Measurements from ENCODE around the gene CES4A.
"Not testable (repeated sequence)": the region's sequence is repeated elsewhere in the genome, so short reads cannot be mapped to it uniquely, and the experiment has no call there.

DNA sequence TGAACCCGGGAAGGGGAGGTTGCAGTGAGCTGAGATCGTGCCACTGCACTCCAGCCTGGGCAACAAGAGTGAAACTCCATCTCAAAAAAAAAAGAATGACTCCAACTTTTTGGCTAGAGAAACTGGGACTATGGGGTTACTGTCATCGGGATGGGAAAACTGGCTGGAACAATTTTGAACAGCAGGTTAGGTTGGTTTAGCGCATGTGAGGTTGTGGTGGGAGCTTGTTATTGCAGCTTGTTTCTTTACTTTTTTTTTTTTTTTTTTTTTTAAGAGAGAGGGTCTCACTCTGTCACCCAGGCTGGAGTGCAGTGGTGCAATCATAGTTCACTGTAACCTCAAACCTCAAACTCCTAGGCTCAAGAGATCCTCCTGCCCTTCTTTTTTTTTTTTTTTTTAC, 53.1 kb downstream of the CES4A start:
- TF ChIP-seq, protein P1, sequence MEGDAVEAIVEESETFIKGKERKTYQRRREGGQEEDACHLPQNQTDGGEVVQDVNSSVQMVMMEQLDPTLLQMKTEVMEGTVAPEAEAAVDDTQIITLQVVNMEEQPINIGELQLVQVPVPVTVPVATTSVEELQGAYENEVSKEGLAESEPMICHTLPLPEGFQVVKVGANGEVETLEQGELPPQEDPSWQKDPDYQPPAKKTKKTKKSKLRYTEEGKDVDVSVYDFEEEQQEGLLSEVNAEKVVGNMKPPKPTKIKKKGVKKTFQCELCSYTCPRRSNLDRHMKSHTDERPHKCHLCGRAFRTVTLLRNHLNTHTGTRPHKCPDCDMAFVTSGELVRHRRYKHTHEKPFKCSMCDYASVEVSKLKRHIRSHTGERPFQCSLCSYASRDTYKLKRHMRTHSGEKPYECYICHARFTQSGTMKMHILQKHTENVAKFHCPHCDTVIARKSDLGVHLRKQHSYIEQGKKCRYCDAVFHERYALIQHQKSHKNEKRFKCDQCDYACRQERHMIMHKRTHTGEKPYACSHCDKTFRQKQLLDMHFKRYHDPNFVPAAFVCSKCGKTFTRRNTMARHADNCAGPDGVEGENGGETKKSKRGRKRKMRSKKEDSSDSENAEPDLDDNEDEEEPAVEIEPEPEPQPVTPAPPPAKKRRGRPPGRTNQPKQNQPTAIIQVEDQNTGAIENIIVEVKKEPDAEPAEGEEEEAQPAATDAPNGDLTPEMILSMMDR (CRISPR knock-in tag; IDR thresholded peaks at IDR 0.05): not testable (repeated sequence)
- not testable (repeated sequence) for TF ChIP-seq ZNF652 (CRISPR knock-in tag; IDR thresholded peaks at IDR 0.05; ENCODE audit: borderline replicate concordance, low read depth); ZIK1 (CRISPR knock-in tag; IDR thresholded peaks at IDR 0.05; ENCODE audit: borderline replicate concordance, low read depth); FIP1L1 (IDR thresholded peaks at IDR 0.05; ENCODE audit: borderline replicate concordance, insufficient read depth, low read depth, low read length); MIER3 (CRISPR knock-in tag; IDR thresholded peaks at IDR 0.05; ENCODE audit: borderline replicate concordance); POLR2AphosphoS5 (IDR thresholded peaks at IDR 0.05; ENCODE audit: low read depth, low read length); ZNF501 (CRISPR knock-in tag; IDR thresholded peaks at IDR 0.05); HNRNPK (IDR thresholded peaks at IDR 0.05; ENCODE audit: low read depth, low read length, poor library complexity, severe bottlenecking); SMAD3 (CRISPR knock-in tag; IDR thresholded peaks at IDR 0.05); FOXK2 (IDR thresholded peaks at IDR 0.05); POLR2A (IDR thresholded peaks at IDR 0.05; ENCODE audit: insufficient read depth in 1 of 2, low read depth in 2 of 2, low read length in 2 of 2); YY1 (IDR thresholded peaks at IDR 0.05; ENCODE audit: insufficient read depth, insufficient replicate concordance, low read depth, low read length); EZH2 (conservative IDR thresholded peaks at IDR 0.05; ENCODE audit: low read depth, low read length)
- TF ChIP-seq, protein P2, sequence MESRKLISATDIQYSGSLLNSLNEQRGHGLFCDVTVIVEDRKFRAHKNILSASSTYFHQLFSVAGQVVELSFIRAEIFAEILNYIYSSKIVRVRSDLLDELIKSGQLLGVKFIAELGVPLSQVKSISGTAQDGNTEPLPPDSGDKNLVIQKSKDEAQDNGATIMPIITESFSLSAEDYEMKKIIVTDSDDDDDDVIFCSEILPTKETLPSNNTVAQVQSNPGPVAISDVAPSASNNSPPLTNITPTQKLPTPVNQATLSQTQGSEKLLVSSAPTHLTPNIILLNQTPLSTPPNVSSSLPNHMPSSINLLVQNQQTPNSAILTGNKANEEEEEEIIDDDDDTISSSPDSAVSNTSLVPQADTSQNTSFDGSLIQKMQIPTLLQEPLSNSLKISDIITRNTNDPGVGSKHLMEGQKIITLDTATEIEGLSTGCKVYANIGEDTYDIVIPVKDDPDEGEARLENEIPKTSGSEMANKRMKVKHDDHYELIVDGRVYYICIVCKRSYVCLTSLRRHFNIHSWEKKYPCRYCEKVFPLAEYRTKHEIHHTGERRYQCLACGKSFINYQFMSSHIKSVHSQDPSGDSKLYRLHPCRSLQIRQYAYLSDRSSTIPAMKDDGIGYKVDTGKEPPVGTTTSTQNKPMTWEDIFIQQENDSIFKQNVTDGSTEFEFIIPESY (CRISPR knock-in tag; IDR thresholded peaks at IDR 0.05): peak; percentile 62; the same call in 1 of the 2 replicates
